RWPE1 (cell line): ENCODE results near the gene SEC14L5.
"Not testable (repeated sequence)": the region's sequence is repeated elsewhere in the genome, so short reads cannot be mapped to it uniquely, and the experiment has no call there.

Experiments
- CTCF ChIA-PET: fragments of 350-600 bp; sonication (Branson Sonifier 250); formaldehyde crosslinking; extraction: SDS; loops from one replicate; lab custom pipeline; 2021; lab: Yijun Ruan, JAX
- POLR2A ChIA-PET: fragments of 400-600 bp; formaldehyde crosslinking; extraction: SDS; loops from one replicate; lab custom pipeline; 2020; ENCODE audit warnings: antibody characterized with exemption; ENCODE audit not compliant: low non-redundant PET; lab: Yijun Ruan, JAX
- DNase-seq: peaks from one replicate; pipeline ENCODE4 v3.0.0; 2012; ENCODE audit warnings: low spot score
- H3K27ac ChIP-seq: fragments of 450-650 bp; 2 replicates; pipeline ENCODE4 v1.5.1; 2017
- CTCF ChIP-seq: fragments of 450-650 bp; conservative IDR thresholded peaks from 2 replicates; pipeline ENCODE4 v1.5.1; 2017; ENCODE audit warnings: low read depth, mild to moderate bottlenecking

SEC14L5 gene

DNA sequence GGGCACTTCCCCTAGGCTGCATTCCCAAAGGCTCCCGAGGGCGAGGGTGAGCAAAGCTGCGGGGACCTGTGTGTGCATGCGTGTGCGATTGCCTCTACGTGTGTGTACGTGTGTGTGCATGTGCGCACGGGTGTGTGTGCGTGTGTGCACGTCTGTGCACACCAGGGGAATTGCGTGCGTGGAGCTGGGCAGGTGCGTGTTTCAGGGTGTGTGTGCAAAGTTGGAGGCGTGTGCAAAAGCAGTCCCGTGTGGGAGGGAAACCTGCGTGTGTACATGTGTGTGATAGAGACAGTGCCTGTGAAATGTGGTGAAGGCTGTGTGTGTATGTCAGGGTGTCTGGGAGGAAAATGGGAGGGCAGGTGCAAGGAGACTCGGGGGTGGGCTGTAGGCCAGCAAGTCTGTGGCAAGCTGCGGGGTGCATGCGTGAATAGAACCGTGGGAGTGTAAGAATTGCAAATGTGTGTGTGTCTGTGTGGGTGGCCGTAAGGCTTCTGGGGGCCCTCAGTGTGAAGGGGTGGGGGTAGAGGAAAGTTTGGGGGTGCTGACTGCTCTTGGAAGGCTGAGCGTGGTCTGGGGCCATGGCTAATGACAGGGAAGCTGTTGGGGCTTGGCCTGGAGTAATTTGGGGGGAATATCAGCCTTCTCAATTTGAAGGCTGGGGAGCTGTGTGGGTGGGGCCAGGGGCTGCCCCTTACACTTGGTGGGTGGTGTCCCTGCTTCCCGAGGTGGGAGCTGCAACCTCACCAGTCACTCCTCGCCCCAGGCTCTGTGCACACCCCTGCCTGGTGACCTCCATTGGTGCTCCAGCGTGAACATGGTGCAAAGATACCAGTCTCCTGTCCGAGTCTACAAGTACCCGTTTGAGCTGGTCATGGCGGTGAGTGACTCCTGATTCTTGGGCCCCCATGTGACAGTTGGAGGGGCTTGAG is 644 bp downstream of the SEC14L5 start:
- no peak for DNase-seq
- ChIA-PET POLR2A (interaction anchor here (0.5 kb wide), 1 partner anchor 16 kb away, joined by 10 read pairs; no protein-coding TSS in a partner anchor), CTCF (interaction anchor here (0.6 to 0.7 kb wide), 2 partner anchors 124 to 1413 kb away, joined by 3 to 4 read pairs; no protein-coding TSS in a partner anchor)

GRCh38 chr16:4960579-4960978 is 2.4 kb downstream of the SEC14L5 start:
- DNase-seq: no peak
- H3K27ac ChIP-seq: no peak overlapping the region
- no peak for TF ChIP-seq CTCF
- POLR2A ChIA-PET: no interaction called here
- CTCF ChIA-PET: no interaction called here

More for the DNA sequence above, 644 bp downstream of the SEC14L5 start:
- no peak for TF ChIP-seq CTCF
- peak overlapping the region; percentile 68; the same call in 1 of the 2 replicates for H3K27ac ChIP-seq

DNA sequence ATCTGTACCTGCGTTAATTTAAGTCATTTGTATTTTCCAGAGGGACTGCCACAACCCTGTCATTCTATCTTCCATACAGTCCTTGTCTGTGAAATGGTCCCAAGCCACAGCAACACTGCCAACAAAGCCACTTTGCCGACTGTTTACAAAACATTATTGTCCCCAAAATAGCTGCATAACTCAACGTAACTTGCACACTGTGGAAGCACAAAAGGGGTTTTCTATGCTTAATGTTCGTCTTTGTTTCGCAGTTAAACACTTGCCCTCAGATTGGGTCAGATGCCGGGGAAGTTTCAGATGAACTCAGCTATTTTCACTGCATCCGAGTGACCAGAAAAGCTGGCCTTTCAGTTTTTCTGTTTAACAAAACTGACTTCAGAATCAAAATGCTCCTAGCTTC is 4.6 kb downstream of the SEC14L5 start:
- TF ChIP-seq CTCF: no peak
- H3K27ac ChIP-seq: no peak overlapping the region
- POLR2A ChIA-PET: interaction anchor here (0.6 kb wide), 1 partner anchor 176 kb away, joined by 3 read pairs; no protein-coding TSS in a partner anchor
- DNase-seq: no peak
- CTCF ChIA-PET: interaction anchor here (0.6 kb wide), 1 partner anchor 36 kb away, joined by 3 read pairs; no protein-coding TSS in a partner anchor

GRCh38 chr16:4963527-4963926 is 5.4 kb downstream of the SEC14L5 start:
- DNase-seq, CTCF ChIA-PET, POLR2A ChIA-PET, H3K27ac ChIP-seq: not testable (repeated sequence)

GRCh38 chr16:4966736-4967453 is 8.8 kb downstream of the SEC14L5 start:
- H3K27ac ChIP-seq: no peak overlapping the region
- POLR2A ChIA-PET: no interaction called here
- TF ChIP-seq CTCF: no peak
- CTCF ChIA-PET: no interaction called here
- DNase-seq: no peak

GRCh38 chr16:4968278-4968677 is 10.1 kb downstream of the SEC14L5 start:
- CTCF ChIA-PET: interaction anchor here (0.6 kb wide), 1 partner anchor 394 kb away, joined by 3 read pairs; no protein-coding TSS in a partner anchor
- POLR2A ChIA-PET, H3K27ac ChIP-seq, DNase-seq: not testable (repeated sequence)

GRCh38 chr16:4968879-4969483 is 10.9 kb downstream of the SEC14L5 start:
- DNase-seq: no peak
- ChIA-PET POLR2A (no interaction called here), CTCF (interaction anchor here (0.6 kb wide), 1 partner anchor 394 kb away, joined by 3 read pairs; no protein-coding TSS in a partner anchor)
- no peak for TF ChIP-seq CTCF
- no peak overlapping the region for H3K27ac ChIP-seq
